HFF-Myc (cell line): ENCODE results near the gene NCR2.

ENCODE experiments used
- DNase-seq: peaks from one replicate; pipeline ENCODE4 v3.0.0-alpha.2; 2011; ENCODE audit warnings: low read depth; ENCODE audit errors: extremely low read depth
- H3K4me3 ChIP-seq: replicated peaks from 2 replicates; pipeline ENCODE4 v1.5.1; 2011; ENCODE audit warnings: low read depth, mild to moderate bottlenecking, control low read depth, low read length
- TF ChIP-seq, protein P1 (sequence below): IDR thresholded peaks from 2 replicates; pipeline ENCODE4 v1.5.1; 2012; ENCODE audit warnings: mild to moderate bottlenecking, low read depth, low read length, control low read depth; ENCODE audit errors: missing control alignments

NCR2 gene

DNA sequence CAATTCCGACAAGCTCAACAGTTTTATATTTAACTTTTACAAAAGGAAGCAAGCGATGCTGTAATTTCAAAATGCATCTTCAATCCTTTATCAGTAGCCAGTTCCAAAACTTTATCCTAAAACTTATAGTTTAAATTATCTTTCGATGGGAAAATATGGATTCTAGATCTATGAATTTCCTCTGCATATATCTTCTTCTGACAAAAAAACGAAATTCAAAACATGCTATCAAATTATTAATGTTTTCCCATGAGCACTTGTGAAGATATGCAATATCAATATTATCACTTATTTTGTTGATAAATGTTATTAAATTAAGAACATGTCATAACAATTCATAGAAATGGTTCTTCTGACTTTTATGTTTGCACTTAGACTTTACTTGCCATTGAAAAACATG lies 2.3 kb downstream of the NCR2 start:
- TF ChIP-seq, protein P1, sequence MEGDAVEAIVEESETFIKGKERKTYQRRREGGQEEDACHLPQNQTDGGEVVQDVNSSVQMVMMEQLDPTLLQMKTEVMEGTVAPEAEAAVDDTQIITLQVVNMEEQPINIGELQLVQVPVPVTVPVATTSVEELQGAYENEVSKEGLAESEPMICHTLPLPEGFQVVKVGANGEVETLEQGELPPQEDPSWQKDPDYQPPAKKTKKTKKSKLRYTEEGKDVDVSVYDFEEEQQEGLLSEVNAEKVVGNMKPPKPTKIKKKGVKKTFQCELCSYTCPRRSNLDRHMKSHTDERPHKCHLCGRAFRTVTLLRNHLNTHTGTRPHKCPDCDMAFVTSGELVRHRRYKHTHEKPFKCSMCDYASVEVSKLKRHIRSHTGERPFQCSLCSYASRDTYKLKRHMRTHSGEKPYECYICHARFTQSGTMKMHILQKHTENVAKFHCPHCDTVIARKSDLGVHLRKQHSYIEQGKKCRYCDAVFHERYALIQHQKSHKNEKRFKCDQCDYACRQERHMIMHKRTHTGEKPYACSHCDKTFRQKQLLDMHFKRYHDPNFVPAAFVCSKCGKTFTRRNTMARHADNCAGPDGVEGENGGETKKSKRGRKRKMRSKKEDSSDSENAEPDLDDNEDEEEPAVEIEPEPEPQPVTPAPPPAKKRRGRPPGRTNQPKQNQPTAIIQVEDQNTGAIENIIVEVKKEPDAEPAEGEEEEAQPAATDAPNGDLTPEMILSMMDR: no peak
- H3K4me3 ChIP-seq: no peak overlapping the region
- no peak for DNase-seq

DNA sequence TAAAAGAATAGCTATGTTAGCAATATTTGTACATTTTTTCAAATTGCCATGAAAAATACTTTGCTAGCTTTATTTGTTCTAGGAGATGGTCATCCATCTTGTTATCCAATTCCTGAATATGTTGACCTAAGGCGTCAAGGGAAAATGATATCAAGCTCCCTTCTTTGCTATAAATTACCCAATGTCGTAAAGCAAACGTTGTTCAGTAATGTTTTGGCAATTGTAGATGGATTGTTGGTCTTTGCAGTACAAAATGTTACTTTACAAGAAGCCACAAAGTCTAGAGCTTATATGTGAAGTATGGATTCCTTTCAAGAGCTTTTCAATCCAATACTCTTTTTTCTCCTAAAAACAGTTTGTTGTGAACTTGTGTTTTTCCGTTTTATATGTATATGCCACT lies 3.3 kb downstream of the NCR2 start:
- TF ChIP-seq, protein P1: no peak
- DNase-seq: no peak
- H3K4me3 ChIP-seq: no peak overlapping the region

DNA sequence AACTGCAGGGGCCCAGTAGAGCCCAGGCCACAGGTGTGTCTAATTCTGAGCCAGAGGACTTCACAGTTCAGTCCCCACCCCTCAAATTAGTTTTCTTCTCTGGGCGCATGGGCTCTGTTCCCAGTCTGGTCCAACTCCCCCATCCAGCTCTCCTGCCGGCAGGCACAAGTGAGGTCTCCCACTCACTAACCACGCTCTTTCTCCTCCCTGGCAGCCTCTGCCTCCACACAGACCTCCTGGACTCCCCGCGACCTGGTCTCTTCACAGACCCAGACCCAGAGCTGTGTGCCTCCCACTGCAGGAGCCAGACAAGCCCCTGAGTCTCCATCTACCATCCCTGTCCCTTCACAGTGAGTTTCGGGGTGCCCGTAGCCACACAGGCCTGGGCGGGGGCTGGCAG lies 6.2 kb downstream of the NCR2 start:
- no peak for DNase-seq
- TF ChIP-seq, protein P1: no peak
- H3K4me3 ChIP-seq: no peak overlapping the region

DNA sequence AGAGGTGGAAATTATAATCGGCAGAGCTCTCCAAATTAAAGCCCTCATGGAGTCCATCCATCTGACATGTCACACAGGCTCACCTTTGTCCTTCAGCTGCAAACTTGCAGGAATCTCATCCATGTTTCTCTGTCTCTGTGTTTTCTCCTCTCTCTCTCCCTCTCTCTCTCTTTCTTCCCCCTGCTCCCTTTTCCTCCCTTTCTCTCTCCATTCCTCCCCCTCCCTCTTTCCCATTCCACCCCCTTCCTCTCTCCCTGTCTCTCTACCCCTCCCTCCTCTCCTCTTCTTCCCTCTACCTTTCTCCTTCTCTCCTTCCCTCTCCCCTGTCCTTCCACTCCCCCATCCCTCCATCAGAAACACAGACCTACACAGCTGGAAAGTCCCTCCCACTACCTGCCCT lies 6.8 kb downstream of the NCR2 start:
- no peak overlapping the region for H3K4me3 ChIP-seq
- TF ChIP-seq, protein P1: no peak
- DNase-seq: no peak

DNA sequence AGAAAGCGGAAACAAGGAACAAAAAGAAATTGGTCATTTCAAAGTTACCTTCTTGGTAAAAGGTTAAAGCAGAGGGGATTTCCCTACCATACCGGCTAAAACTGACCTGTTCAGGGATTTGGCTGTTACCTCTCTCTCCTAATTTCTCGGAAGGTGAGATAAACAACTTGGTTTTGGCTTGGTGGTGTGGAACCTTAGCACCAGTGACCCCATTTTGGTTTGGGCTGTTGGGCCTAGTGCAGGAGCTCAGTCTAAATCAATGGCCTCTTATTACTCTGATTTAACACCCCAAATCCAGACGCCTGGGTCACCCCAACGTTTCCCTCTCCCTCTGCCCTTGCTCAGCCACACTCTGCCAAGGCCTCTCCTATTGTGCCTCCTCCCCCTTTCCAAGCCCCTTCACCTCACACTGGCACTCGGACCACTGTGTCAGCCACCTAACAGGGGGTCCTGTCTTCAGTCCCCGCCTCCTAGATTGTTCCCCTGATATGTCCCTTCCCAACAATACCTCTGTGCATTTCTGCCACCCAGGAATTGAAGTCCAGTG lies 8.3 kb downstream of the NCR2 start:
- H3K4me3 ChIP-seq: no peak overlapping the region
- no peak for DNase-seq
- TF ChIP-seq, protein P1: no peak

DNA sequence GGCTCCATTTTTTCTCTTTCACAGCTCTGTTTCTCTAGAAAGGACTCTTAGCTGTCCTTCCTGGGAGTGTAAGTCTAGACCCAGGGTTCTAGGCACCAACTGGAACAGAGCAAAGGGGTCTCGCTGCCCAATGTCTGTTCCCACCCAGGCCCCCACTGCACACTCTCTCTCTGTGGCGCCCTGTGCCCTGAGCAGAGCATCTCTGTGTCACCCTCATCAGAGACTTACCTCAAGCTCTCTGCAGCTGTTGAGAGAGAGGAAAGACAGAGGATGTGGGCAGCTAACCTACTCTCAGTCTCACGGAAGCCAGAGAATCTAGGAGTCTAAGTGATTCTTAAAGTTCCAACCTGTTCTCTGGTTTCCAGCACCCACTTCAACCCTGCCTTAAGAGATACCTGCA lies 9.5 kb downstream of the NCR2 start:
- no peak overlapping the region for H3K4me3 ChIP-seq
- TF ChIP-seq, protein P1: no peak
- DNase-seq: no peak

DNA sequence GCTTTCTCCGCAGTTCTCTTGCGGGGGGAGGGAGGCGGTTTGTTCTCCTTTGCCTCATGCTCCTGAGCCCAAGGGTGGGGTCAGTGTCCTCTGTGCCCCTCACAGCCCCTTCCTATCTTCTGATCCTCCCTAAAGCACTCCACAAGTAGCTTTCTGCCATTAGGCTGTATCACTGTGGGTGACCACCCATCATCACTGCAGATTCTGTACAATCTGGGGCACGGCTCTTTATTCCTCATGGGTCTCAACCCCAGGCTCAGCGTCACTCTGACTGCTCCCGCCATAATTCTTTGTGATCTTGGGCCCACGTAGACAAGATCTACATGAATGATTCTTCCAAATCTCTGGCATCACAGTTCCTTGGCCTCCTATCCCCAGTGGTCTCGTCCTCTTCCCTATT lies 10.5 kb downstream of the NCR2 start:
- TF ChIP-seq, protein P1: no peak
- no peak for DNase-seq
- H3K4me3 ChIP-seq: no peak overlapping the region
